NCI-H524 treated with DMSO at 0.1 percent for 48 hours (cell line): ENCODE data around the gene ERI3.

ENCODE experiments used
- DNase-seq: peaks from one replicate; lab custom pipeline; 2025; lab: John Stamatoyannopoulos, UW

ERI3 gene

GRCh38 chr1:44262414-44262813, 92.6 kb downstream of the ERI3 start:
- no peak for DNase-seq

DNA sequence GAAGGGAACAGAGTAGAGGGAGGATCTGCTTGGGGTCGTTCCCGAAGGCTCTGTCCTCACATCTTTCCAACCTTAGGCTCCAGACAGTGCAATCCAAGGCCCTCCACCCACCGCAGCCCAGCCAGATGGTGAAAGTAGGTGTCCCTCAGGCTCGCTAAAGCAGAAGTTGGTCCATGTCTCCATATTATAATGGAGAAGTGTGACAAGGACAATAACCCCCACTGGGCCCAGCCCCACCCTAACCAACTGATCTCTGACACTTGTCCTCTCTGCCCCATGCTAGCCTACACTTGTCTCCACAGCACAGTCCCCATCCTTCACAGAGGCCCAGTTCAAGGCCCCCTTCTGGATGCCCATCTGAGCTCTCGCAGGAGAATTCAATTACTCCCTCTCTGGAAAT, 93.1 kb downstream of the ERI3 start:
- DNase-seq, result no peak

GRCh38 chr1:44261171-44261817, 93.8 kb downstream of the ERI3 start:
- DNase-seq, result no peak

DNA sequence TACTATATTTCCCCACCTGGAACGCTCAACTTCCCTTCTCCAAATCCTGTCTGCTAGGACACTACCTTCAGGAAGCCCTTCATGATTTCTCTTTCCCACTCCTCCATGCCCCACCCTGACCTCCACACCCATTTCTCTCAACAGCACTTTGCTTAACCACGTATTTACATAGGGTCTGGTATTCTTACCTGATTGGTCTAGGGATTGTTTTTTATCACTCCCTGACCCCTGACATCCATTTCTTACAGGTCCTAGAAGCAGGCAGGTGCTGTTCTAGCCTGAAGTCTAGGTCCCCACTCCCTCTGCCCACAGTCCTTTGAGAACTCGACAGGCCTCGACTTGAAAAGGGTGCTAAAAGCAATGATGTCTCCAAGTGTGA, 94.3 kb downstream of the ERI3 start:
- DNase-seq, result no peak

DNA sequence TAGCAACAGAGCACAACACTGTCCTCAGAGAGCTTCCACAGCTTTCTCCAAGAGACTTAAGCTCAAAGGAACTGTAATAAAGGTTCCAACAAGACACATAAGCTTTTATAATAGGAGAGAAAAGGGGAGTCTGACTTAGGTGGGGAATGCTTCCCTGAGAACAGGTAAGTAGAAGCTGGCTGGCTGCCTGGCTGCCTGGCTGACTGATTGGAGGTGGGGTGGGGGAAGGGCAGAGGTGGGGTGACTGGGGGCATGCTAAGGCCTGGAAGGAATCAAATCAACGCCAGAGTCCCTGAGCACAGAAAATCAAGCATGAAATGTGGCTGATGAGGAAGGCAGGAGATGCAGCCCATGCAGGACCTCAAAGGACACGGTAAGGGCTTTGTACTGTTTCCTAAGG, 96.0 kb downstream of the ERI3 start:
- no peak for DNase-seq

DNA sequence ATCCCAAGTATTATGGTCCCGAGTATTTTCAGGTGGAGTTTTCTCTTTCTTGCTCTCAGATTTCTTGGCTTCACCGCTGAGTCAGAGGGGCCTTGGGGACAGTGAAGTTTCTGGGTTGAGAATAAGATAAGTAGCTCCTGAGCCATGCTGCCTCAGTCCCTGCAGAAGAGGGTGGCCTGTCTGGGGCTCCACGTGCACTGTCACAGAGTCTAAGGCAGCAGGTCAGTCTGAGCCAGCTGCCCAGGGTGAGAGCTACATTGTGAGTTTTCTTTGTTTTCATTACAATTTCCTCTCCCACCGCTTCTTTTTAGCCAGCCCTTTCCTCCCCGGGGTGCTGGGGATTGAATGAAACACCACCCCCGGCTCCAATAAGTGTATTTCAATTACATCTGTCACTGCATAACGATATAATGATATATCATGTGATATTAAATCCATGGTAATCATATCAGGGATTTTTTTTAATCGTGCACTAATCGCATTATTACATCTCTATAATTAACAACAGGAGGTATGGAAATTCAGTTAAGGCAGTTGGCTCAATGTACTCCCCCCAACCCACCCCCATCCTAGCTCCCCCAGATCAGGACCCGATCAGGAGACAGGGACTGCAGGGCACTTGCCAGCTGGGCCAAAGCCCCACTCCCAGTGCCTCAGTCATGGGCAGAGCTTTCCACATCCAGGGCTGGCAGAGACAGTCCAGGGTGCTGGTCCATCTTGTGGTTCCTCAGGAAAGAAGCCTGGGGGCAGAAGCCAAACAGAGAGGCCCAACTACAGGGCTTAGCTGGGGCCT, 98.1 kb downstream of the ERI3 start:
- no peak for DNase-seq

- DNase-seq, result no peak
These were observed 100.6 kb downstream of the ERI3 start for GRCh38 chr1:44254392-44254910.

- peak; percentile 68 for DNase-seq
These were observed 102.9 kb downstream of the ERI3 start for GRCh38 chr1:44251989-44252671.

DNA sequence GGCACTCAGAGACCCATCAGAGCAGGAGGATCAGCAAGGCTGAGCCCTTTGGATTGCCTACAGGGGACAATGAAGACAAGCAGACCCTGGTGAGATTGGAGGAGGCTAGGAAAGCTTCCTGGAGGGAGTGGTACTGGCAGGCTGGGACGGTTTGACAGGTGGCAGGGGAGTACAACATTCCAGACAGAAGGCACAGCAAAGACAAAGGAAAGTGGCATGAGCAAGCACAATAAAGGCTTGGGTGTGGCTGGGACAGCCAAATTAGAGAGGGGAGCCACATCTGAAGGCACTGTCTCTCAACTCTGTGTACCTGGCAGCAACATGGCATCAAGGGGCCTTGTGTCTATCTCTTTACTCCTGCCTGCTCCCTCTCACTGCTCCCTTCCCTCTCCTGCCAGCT, 103.6 kb downstream of the ERI3 start:
- DNase-seq, result no peak

DNA sequence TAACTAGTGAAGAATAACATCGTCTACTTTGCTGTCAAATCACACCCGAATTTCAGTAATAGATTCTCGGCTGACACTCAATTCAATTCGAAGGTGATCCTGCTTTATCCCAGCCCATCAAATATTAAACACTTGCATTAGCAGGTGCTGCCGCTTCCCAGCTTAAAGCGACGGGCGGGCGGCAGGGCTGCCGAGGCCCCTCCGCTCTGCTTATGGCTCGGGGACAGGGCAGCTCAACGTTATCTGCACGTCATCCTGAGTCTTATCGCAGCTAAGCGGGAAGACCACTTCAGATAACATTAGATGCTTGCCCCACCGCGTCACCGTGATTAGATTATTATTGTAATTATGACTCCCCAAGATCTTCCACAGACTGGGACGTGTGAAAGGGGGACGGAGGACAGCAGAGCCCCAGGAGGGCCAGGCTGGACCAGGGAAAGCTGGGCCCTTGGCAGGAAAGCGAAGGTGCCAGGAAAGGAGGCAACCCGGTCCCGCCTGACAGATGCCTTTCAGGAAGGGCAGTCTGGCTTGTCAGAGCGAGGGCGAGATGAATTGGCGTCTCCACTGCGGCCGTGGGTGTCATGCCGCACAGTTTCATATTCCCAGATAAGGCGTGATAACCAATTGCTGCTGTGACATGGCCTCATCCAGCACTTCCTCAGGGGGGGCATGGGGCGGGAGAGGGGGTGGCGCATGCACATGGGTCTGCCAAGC, 104.8 kb downstream of the ERI3 start:
- DNase-seq, result no peak

GRCh38 chr1:44249543-44249942, 105.5 kb downstream of the ERI3 start:
- no peak for DNase-seq

GRCh38 chr1:44246806-44247205, 108.3 kb downstream of the ERI3 start:
- DNase-seq, result no peak

DNA sequence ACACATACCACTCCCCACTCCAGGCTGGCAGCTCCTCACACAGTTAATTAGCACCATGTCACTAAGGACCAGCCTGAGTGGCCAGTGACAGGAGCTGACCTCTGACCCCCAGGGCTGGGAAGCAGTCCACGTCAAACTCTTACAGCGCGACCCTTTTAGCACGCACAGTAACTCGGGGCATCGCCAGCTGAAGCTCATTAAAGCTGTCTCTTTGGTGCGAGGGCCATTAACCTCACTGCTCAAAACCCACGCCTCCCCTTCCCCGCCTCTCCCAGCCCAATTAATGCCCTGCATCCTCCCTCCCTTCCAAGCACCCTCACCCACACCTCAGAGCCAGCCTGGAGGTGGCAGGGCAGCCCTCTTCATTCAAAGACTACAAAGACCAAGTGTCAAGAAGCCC, 110.1 kb downstream of the ERI3 start:
- DNase-seq, result no peak

GRCh38 chr1:44243782-44244495, 111.1 kb downstream of the ERI3 start:
- DNase-seq, result no peak

GRCh38 chr1:44242746-44243145, 112.3 kb downstream of the ERI3 start:
- no peak for DNase-seq

DNA sequence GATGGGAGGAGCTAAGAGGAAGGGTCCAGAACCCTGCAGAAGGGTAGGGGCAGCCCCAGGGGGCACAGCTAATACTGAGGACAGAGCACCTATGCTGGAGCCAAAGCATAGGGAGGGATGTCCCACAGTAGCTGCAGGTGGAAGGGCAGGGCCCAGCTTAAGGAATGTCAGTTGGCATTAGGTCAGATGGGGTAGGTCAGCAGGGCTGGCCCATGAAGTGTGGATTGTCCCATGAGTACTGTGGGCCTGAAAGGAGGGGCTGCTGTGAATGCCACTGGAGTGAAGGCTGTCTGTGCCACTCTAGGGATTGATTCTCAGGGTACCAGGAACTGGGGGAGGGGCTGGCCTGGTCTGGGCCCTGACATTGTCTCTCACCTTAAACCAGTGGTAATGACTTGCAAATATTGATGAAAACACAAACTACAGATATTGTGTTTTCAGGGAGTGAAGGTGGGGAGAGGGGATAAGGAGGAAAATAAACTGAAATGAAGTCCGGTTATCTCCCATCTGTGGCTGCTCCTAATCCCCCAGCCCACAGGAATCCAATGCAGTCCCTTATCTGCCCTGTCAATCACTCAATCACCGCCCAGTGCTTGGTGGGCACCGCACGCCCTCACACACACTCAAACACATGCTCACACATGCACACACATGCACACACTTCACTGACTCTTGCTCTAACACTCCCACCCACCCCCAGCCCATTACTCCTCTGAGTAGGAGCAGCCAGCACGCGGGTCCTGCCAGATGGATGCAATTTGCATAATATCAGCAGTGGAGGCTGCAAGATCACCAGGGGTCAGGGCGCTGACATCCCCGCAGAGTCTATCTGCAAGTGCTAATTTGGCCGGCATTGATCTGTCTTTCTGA, 114.0 kb downstream of the ERI3 start:
- DNase-seq, result no peak

DNA sequence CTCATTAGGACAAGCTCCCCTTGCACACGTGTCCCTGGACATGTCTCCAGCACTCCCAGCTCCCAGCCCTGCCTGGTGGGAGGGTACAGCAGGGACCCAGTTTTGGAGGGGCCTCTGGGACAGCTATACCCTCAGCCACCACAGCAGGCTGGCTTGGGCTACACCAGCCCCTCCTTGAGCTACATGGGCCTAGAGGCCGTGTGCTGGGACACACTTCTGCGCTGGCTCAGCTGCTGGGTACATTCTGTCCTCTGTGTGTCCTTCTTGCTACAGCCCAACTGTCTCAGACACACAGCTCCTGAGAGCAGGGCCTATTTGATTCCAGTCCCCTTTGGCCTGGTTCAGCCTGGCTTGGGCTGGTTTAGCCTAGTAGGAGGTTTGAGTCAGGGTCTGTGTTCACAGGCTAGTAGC, 115.1 kb downstream of the ERI3 start:
- no peak for DNase-seq

DNA sequence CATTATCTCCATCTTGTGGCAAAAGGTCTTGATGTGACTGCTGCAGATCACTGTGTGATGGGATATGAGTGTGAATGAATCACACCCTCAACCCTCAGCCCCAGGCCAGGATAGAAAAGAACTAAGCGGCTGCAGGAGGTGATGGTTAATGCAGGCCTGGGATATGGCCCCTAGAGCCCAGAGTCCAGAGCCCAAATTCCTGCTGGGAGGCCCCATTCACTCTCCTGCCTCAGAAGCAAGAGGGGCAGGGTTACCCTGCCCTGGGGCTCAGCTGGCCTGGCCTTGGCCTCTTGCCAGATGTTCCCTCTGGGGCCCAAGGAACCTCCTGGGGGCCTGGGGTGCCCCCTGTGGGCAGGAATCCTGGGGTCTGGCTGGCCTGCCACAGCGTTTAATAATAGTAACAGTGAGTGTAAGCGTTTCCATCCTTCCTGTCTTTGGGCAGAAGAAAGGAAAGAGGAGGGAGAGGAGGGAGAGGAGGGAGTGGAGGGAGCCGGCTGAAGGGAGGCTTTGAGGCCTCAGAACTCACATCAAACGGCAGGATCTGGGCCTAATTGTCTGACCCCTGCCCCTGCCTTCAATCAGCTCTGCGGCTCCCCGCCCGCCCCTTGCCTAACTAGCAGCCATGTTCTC, 115.6 kb downstream of the ERI3 start:
- no peak for DNase-seq

DNA sequence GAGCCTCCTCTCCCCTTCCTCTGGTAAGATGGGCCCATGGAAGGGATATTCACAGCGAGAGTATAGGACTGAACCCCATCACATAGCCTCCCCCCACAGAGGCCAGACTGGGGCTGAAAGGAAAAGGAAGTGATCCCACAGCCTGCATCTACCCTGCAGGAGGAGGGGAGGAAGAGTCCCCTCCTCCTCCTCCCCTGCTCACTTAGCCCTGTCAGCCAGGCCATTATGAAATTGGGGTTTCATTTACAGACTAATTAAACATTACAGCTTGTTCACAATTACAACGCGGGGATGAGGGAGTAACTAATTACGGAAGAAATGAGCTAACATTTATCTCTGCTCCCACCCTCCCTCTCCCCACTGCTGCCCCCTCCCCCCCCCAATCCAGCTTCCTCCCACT, 116.4 kb downstream of the ERI3 start:
- no peak for DNase-seq
